Measurements from ENCODE around the gene CIDEB. TPM values are rescaled to one million over a fixed set of nuclear protein-coding genes. Genes with fewer than 3 reads are reported as not detected.

CIDEB gene
- total RNA-seq, 4 donors from 2014 or later = 9.4 to 34.5 (median 14.2) TPM

DNA sequence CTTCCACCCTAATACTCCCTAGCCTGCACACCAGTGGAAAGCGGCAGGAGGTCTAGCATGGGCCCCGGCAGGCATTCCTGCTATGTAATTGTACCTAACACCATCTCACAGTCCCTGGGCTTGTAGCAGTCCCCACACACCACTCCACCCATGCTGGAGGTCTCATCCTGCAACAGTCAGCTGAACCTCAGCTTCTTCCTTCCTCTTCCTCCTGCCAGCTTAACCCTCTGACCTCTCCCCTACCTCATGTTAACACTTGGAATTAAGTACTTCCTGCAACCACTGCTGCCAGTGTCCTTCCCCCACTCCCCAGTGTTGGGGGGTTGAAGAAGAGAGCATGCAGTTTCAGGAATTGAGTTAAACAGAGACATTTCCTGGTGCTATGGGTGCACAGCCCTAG is 19.5 kb upstream of the CIDEB start:
- WGBS, 2 donors = 67 to 73% methylated on average over 2 of the region's 2 CpGs
- DNase-seq (ENCODE audit: low spot score in 2 of 2) = no peak
- TF ChIP-seq, protein P1, sequence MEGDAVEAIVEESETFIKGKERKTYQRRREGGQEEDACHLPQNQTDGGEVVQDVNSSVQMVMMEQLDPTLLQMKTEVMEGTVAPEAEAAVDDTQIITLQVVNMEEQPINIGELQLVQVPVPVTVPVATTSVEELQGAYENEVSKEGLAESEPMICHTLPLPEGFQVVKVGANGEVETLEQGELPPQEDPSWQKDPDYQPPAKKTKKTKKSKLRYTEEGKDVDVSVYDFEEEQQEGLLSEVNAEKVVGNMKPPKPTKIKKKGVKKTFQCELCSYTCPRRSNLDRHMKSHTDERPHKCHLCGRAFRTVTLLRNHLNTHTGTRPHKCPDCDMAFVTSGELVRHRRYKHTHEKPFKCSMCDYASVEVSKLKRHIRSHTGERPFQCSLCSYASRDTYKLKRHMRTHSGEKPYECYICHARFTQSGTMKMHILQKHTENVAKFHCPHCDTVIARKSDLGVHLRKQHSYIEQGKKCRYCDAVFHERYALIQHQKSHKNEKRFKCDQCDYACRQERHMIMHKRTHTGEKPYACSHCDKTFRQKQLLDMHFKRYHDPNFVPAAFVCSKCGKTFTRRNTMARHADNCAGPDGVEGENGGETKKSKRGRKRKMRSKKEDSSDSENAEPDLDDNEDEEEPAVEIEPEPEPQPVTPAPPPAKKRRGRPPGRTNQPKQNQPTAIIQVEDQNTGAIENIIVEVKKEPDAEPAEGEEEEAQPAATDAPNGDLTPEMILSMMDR (IDR thresholded peaks at IDR 0.05) = no peak
- TF ChIP-seq POLR2A (IDR thresholded peaks at IDR 0.05) = no peak
- no peak for TF ChIP-seq EP300 (IDR thresholded peaks at IDR 0.05)
- H3K4me1 ChIP-seq = peaks cover 0 to 17% (median 3%) of the 10 kb centered on the region in 4 donors
- H3K27me3 ChIP-seq = peaks cover 0 to under 1% of the 10 kb centered on the region in 2 donors
- H3K9me3 ChIP-seq = no peaks in the 10 kb centered on the region
- H3K4me3 ChIP-seq = no peak overlapping the region
- no peak overlapping the region for H3K27ac ChIP-seq
- H3K36me3 ChIP-seq = no peaks in the 10 kb centered on the region

GRCh38 chr14:24325963-24326362 is 18.2 kb upstream of the CIDEB start:
- Histone ChIP-seq H3K27ac (no peak overlapping the region), H3K4me1 (peaks cover 0 to 10% (median 0%) of the 10 kb centered on the region in 4 donors), H3K4me3 (no peak overlapping the region), H3K36me3 (no peaks in the 10 kb centered on the region), H3K9me3 (no peaks in the 10 kb centered on the region), H3K27me3 (peaks cover 0 to 5% of the 10 kb centered on the region in 2 donors)
- no peak for TF ChIP-seq EP300 (IDR thresholded peaks at IDR 0.05)
- TF ChIP-seq, protein P1 (IDR thresholded peaks at IDR 0.05) = no peak
- TF ChIP-seq POLR2A (IDR thresholded peaks at IDR 0.05) = no peak
- 60 to 67% methylated on average over 9 of the region's 9 CpGs for WGBS, 2 donors
- no peak for DNase-seq (ENCODE audit: low spot score in 2 of 2)

DNA sequence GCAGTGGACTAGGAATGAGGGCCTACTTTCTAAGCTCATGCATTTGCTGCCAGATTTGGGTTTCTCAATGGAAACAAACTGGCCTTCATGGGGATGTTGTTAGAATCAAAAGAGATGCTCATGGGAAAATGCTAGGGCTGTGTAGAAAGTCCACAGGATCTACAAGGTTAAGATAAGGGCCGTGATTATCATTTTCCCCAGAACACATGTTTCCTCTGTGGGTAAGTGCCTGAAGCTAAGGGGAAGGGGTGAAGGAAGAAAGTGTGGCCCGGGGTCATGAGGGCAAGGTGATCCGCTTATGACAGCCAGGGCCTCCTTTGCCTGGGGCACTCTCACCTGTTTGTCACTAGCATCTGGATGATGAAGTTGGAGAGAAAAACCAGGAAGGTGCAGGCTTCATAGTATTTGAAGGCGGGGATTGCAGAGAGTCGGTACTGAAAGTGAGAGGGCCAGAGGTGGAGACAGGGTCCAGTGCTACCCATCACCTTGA is 17.3 kb upstream of the CIDEB start:
- peaks cover 0 to 12% of the 10 kb centered on the region in 2 donors for H3K27me3 ChIP-seq
- no peak overlapping the region for H3K27ac ChIP-seq
- TF ChIP-seq EP300 (IDR thresholded peaks at IDR 0.05) = no peak
- TF ChIP-seq, protein P1 (IDR thresholded peaks at IDR 0.05) = no peak
- no peak for DNase-seq (ENCODE audit: low spot score in 2 of 2)
- H3K4me1 ChIP-seq = peaks cover 0 to 10% (median 0%) of the 10 kb centered on the region in 4 donors
- no peak overlapping the region for H3K4me3 ChIP-seq
- 81 to 88% methylated on average over 5 of the region's 5 CpGs for WGBS, 2 donors
- no peaks in the 10 kb centered on the region for H3K9me3 ChIP-seq
- no peaks in the 10 kb centered on the region for H3K36me3 ChIP-seq

GRCh38 chr14:24324024-24324423 is 16.2 kb upstream of the CIDEB start:
- TF ChIP-seq EP300 (IDR thresholded peaks at IDR 0.05) (no peak), POLR2A (IDR thresholded peaks at IDR 0.05) (no peak)
- TF ChIP-seq, protein P1 (IDR thresholded peaks at IDR 0.05) = no peak
- H3K27me3 ChIP-seq = peaks cover 0 to 16% of the 10 kb centered on the region in 2 donors
- H3K4me1 ChIP-seq = peaks cover 0 to 4% (median 0%) of the 10 kb centered on the region in 4 donors
- no peaks in the 10 kb centered on the region for H3K36me3 ChIP-seq
- no peak overlapping the region for H3K27ac ChIP-seq
- H3K4me3 ChIP-seq = no peak overlapping the region
- H3K9me3 ChIP-seq = no peaks in the 10 kb centered on the region
- WGBS, 2 donors = 68 to 71% methylated on average over 6 of the region's 6 CpGs
- DNase-seq (ENCODE audit: low spot score in 2 of 2) = no peak

- TF ChIP-seq POLR2A (IDR thresholded peaks at IDR 0.05) = no peak
- TF ChIP-seq, protein P1 (IDR thresholded peaks at IDR 0.05) = no peak
- TF ChIP-seq EP300 (IDR thresholded peaks at IDR 0.05) = no peak
These were observed 15.6 kb upstream of the CIDEB start for GRCh38 chr14:24323341-24323740.

More at GRCh38 chr14:24323341-24323740, 15.6 kb upstream of the CIDEB start:
- Histone ChIP-seq H3K9me3 (no peaks in the 10 kb centered on the region), H3K4me3 (no peak overlapping the region), H3K27me3 (peaks cover 0 to 20% of the 10 kb centered on the region in 2 donors), H3K36me3 (no peaks in the 10 kb centered on the region), H3K4me1 (no peaks in the 10 kb centered on the region), H3K27ac (no peak overlapping the region)
- no peak for DNase-seq (ENCODE audit: low spot score in 2 of 2)
- 43 to 61% methylated on average over 3 of the region's 3 CpGs for WGBS, 2 donors

All from tibial nerve (tissue), 4 donors.